Germinal center (tissue), 1 donor: ENCODE measurements around the gene PRDM4.

Experiments
- DNase-seq: peaks from one replicate; pipeline ENCODE4 v3.0.0; 2012; ENCODE audit warnings: mixed read lengths, low spot score

PRDM4 gene

GRCh38 chr12:107760809-107761501 lies at the start of gene PRDM4:
Gene PRDM4 (minus strand): TSS chr12:107761137. CDS start chr12:107760515, 622 bp downstream.
- DNase-seq = peak; percentile 96

GRCh38 chr12:107807471-107808150 lies 46.7 kb upstream of the PRDM4 start:
- DNase-seq = no peak

- no peak for DNase-seq
Observed at GRCh38 chr12:107805488-107806180, 44.7 kb upstream of the PRDM4 start.

GRCh38 chr12:107803092-107803491 lies 42.2 kb upstream of the PRDM4 start:
- DNase-seq = no peak

- no peak for DNase-seq
Observed at GRCh38 chr12:107801150-107801549, 40.2 kb upstream of the PRDM4 start.

GRCh38 chr12:107798580-107798979 lies 37.6 kb upstream of the PRDM4 start:
- DNase-seq = no peak

GRCh38 chr12:107794451-107794850 lies 33.5 kb upstream of the PRDM4 start:
- no peak for DNase-seq

- no peak for DNase-seq
Observed at GRCh38 chr12:107791465-107792089, 30.6 kb upstream of the PRDM4 start.

GRCh38 chr12:107788690-107789458 lies 27.9 kb upstream of the PRDM4 start:
- no peak for DNase-seq

GRCh38 chr12:107788281-107788680 lies 27.3 kb upstream of the PRDM4 start:
- no peak for DNase-seq

GRCh38 chr12:107783406-107784376 lies 22.8 kb upstream of the PRDM4 start:
- no peak for DNase-seq

- no peak for DNase-seq
Observed at GRCh38 chr12:107782067-107782466, 21.1 kb upstream of the PRDM4 start.

GRCh38 chr12:107780298-107780697 lies 19.4 kb upstream of the PRDM4 start:
- peak; percentile 24 for DNase-seq

- DNase-seq = peak; percentile 15
Observed at GRCh38 chr12:107779077-107779831, 18.3 kb upstream of the PRDM4 start.

- DNase-seq = no peak
Observed at GRCh38 chr12:107778383-107779025, 17.6 kb upstream of the PRDM4 start.

GRCh38 chr12:107776171-107776570 lies 15.2 kb upstream of the PRDM4 start:
- DNase-seq = no peak

- DNase-seq = peak; percentile 40
Observed at GRCh38 chr12:107775093-107775721, 14.3 kb upstream of the PRDM4 start.

GRCh38 chr12:107774349-107775029 lies 13.6 kb upstream of the PRDM4 start, which contains the start of gene ASCL4:
Gene ASCL4 (plus strand): TSS chr12:107774704. CDS start chr12:107775219, 515 bp downstream.
- no peak for DNase-seq
